Esophagus mucosa (tissue), 1 donor: ENCODE data around the gene OAS2. TPM values are rescaled to one million over a fixed set of nuclear protein-coding genes. Genes with fewer than 3 reads are reported as not detected.

ENCODE experiments used
- ATAC-seq: fragments of 200-7000 bp; cut with Tn5 transposase; one replicate; pipeline ENCODE4 v1.9.1; 2020
- total RNA-seq: library from RNA; stranded (reverse); gene quantifications from one replicate; pipeline ENCODE4 v1.2.4, GENCODE V29; 2023
- donor health status: DM: yes; HTN: yes; CAD: no.

OAS2 gene
- total RNA-seq, 1 donor from 2014 or later, result 20.6 TPM

- no peak for ATAC-seq
These were observed 44.4 kb downstream of the OAS2 start for GRCh38 chr12:113022563-113023297.

- no peak for ATAC-seq
These were observed 49.4 kb downstream of the OAS2 start for GRCh38 chr12:113027726-113028125.

GRCh38 chr12:113030875-113031525, 52.7 kb downstream of the OAS2 start:
- peak; percentile 69 for ATAC-seq

- ATAC-seq, result no peak
These were observed 61.7 kb downstream of the OAS2 start for GRCh38 chr12:113039911-113040445.

- ATAC-seq, result peak; percentile 96
These were observed 62.4 kb downstream of the OAS2 start for GRCh38 chr12:113040722-113041171.

GRCh38 chr12:113041560-113041959, 63.2 kb downstream of the OAS2 start:
- no peak for ATAC-seq

- ATAC-seq, result no peak
These were observed 64.9 kb downstream of the OAS2 start for GRCh38 chr12:113043240-113043639.

- no peak for ATAC-seq
These were observed 66.2 kb downstream of the OAS2 start for GRCh38 chr12:113044516-113044915.

- peak; percentile 79 for ATAC-seq
These were observed 70.4 kb downstream of the OAS2 start for GRCh38 chr12:113048716-113049127.

GRCh38 chr12:113049976-113050742, 71.8 kb downstream of the OAS2 start:
- ATAC-seq, result no peak

GRCh38 chr12:113050795-113051194, 72.5 kb downstream of the OAS2 start:
- no peak for ATAC-seq

- no peak for ATAC-seq
These were observed 73.4 kb downstream of the OAS2 start for GRCh38 chr12:113051759-113052158.

GRCh38 chr12:113052326-113052725, 74.0 kb downstream of the OAS2 start:
- ATAC-seq, result no peak

GRCh38 chr12:113054948-113055486, 76.7 kb downstream of the OAS2 start:
- no peak for ATAC-seq

GRCh38 chr12:113055594-113056380, 77.5 kb downstream of the OAS2 start:
- ATAC-seq, result no peak

GRCh38 chr12:113056381-113056630, 78.0 kb downstream of the OAS2 start:
- ATAC-seq, result no peak

- ATAC-seq, result peak; percentile 14
These were observed 78.5 kb downstream of the OAS2 start, which contains the start of gene DTX1 for GRCh38 chr12:113056631-113057488. DTX1 (plus strand) TSS chr12:113056730; CDS start chr12:113058193, 1,463 bp downstream.

GRCh38 chr12:113057565-113058485, 79.5 kb downstream of the OAS2 start:
- ATAC-seq, result no peak

GRCh38 chr12:113058553-113058952, 80.2 kb downstream of the OAS2 start:
- ATAC-seq, result no peak

- no peak for ATAC-seq
These were observed 80.8 kb downstream of the OAS2 start for GRCh38 chr12:113059071-113059595.
